Activated CD4-positive, alpha-beta T cell treated with anti-CD3 and anti-CD28 coated beads, Interleukin-2, amount 10 ng/mL, durations not matched to agents 24 days and 14 days (primary cell): ENCODE results near the gene TTI1. TPM values are rescaled to one million over a fixed set of nuclear protein-coding genes. Genes with fewer than 3 reads are reported as not detected.

Experiments
- DNase-seq: peaks from one replicate; pipeline ENCODE4 v3.0.0; 2022
- H3K27ac Mint-ChIP-seq: one replicate; pipeline ENCODE4 v1.8.0; 2022; ENCODE audit warnings: mild to moderate bottlenecking, mixed read lengths
- H3K27me3 Mint-ChIP-seq: one replicate; pipeline ENCODE4 v1.8.0; 2022; ENCODE audit warnings: mixed read lengths
- H3K36me3 Mint-ChIP-seq: one replicate; pipeline ENCODE4 v1.8.0; 2022; ENCODE audit warnings: low read depth, mild to moderate bottlenecking, mixed read lengths
- H3K4me1 Mint-ChIP-seq: one replicate; pipeline ENCODE4 v1.8.0; 2021; ENCODE audit warnings: mixed read lengths
- H3K4me3 Mint-ChIP-seq: one replicate; pipeline ENCODE4 v1.8.0; 2022; ENCODE audit warnings: mild to moderate bottlenecking, moderate library complexity, mixed read lengths
- H3K9me3 Mint-ChIP-seq: one replicate; pipeline ENCODE4 v1.8.0; 2021; ENCODE audit warnings: mixed read lengths
- intact Hi-C: fragments of 100-400 bp; cut with micrococcal nuclease; formaldehyde crosslinking; loops from one replicate; pipeline ENCODE4 v1.15.1; 2023
- total RNA-seq: library from RNA; stranded (reverse); gene quantifications from 2 replicates; pipeline ENCODE4 v1.2.3, GENCODE V29; 2022

The TTI1 gene
- total RNA-seq, 1 donor from 2014 or later: 48.8 TPM

- Mint-ChIP-seq H3K4me3 (no peak overlapping the region), H3K36me3 (peaks cover 51% of the 10 kb centered on the region)
- no peak for DNase-seq
Measured at GRCh38 chr20:38043512-38044300, 10.4 kb upstream of the TTI1 start.

GRCh38 chr20:38040276-38040675 lies 7.0 kb upstream of the TTI1 start:
- intact Hi-C loops: no loop called here
- peaks cover 48% of the 10 kb centered on the region for H3K36me3 Mint-ChIP-seq
- H3K27me3 Mint-ChIP-seq: no peaks in the 10 kb centered on the region
- DNase-seq: no peak
- no peak overlapping the region for H3K27ac Mint-ChIP-seq
- no peaks in the 10 kb centered on the region for H3K9me3 Mint-ChIP-seq
- H3K4me3 Mint-ChIP-seq: no peak overlapping the region
- H3K4me1 Mint-ChIP-seq: peaks cover 31% of the 10 kb centered on the region

More at GRCh38 chr20:38043512-38044300, 10.4 kb upstream of the TTI1 start:
- intact Hi-C loops: no loop called here
- peaks cover 27% of the 10 kb centered on the region for H3K4me1 Mint-ChIP-seq
- no peaks in the 10 kb centered on the region for H3K9me3 Mint-ChIP-seq
- peak overlapping the region; percentile 78 for H3K27ac Mint-ChIP-seq
- H3K27me3 Mint-ChIP-seq: no peaks in the 10 kb centered on the region

GRCh38 chr20:38036366-38036765 lies 3.1 kb upstream of the TTI1 start:
- Mint-ChIP-seq H3K27me3 (no peaks in the 10 kb centered on the region), H3K36me3 (peaks cover 28% of the 10 kb centered on the region), H3K4me1 (peaks cover 36% of the 10 kb centered on the region), H3K27ac (no peak overlapping the region), H3K4me3 (no peak overlapping the region), H3K9me3 (no peaks in the 10 kb centered on the region)
- DNase-seq: no peak
- intact Hi-C loops: no loop called here

GRCh38 chr20:38034961-38035360 lies 1.7 kb upstream of the TTI1 start:
- Mint-ChIP-seq H3K9me3 (no peaks in the 10 kb centered on the region), H3K36me3 (peaks cover 28% of the 10 kb centered on the region), H3K4me1 (peaks cover 45% of the 10 kb centered on the region), H3K4me3 (peak overlapping the region; percentile 98), H3K27ac (peak overlapping the region; percentile 99), H3K27me3 (no peaks in the 10 kb centered on the region)
- intact Hi-C loops: no loop called here
- no peak for DNase-seq

GRCh38 chr20:38034108-38034649 lies 923 bp upstream of the TTI1 start:
- peaks cover 50% of the 10 kb centered on the region for H3K4me1 Mint-ChIP-seq
- intact Hi-C loops: no loop called here

GRCh38 chr20:38032585-38033329 lies 499 bp downstream of the TTI1 start:
- intact Hi-C loops: loop anchor here (1.0 kb wide), 1 partner anchor 440 kb away; the partner anchor contains the start of gene RALGAPB
- Mint-ChIP-seq H3K27me3 (no peaks in the 10 kb centered on the region), H3K36me3 (peaks cover 37% of the 10 kb centered on the region), H3K4me1 (peaks cover 56% of the 10 kb centered on the region), H3K9me3 (no peaks in the 10 kb centered on the region), H3K27ac (peak overlapping the region; percentile 99), H3K4me3 (peak overlapping the region; percentile 98)
- DNase-seq: no peak

More at GRCh38 chr20:38034108-38034649, 923 bp upstream of the TTI1 start:
- H3K36me3 Mint-ChIP-seq: peaks cover 32% of the 10 kb centered on the region
- DNase-seq: no peak
- no peaks in the 10 kb centered on the region for H3K27me3 Mint-ChIP-seq
- peak overlapping the region; percentile 99 for H3K27ac Mint-ChIP-seq
- H3K9me3 Mint-ChIP-seq: no peaks in the 10 kb centered on the region
- peak overlapping the region; percentile 98 for H3K4me3 Mint-ChIP-seq

- peak overlapping the region; percentile 98 for H3K4me3 Mint-ChIP-seq
- H3K4me1 Mint-ChIP-seq: peaks cover 50% of the 10 kb centered on the region
- H3K36me3 Mint-ChIP-seq: peaks cover 33% of the 10 kb centered on the region
- intact Hi-C loops: no loop called here
- H3K27ac Mint-ChIP-seq: peak overlapping the region; percentile 99
- no peaks in the 10 kb centered on the region for H3K27me3 Mint-ChIP-seq
- no peak for DNase-seq
- no peaks in the 10 kb centered on the region for H3K9me3 Mint-ChIP-seq
Measured at GRCh38 chr20:38031957-38032356, 1.3 kb downstream of the TTI1 start.

GRCh38 chr20:38029453-38029852 lies 3.8 kb downstream of the TTI1 start:
- H3K4me3 Mint-ChIP-seq: no peak overlapping the region
- intact Hi-C loops: no loop called here
- H3K36me3 Mint-ChIP-seq: peaks cover 27% of the 10 kb centered on the region
- no peaks in the 10 kb centered on the region for H3K9me3 Mint-ChIP-seq
- no peak for DNase-seq
- H3K4me1 Mint-ChIP-seq: peaks cover 44% of the 10 kb centered on the region
- H3K27me3 Mint-ChIP-seq: no peaks in the 10 kb centered on the region
- no peak overlapping the region for H3K27ac Mint-ChIP-seq

- Mint-ChIP-seq H3K4me1 (peaks cover 32% of the 10 kb centered on the region), H3K4me3 (no peak overlapping the region), H3K27me3 (no peaks in the 10 kb centered on the region), H3K27ac (no peak overlapping the region), H3K9me3 (no peaks in the 10 kb centered on the region), H3K36me3 (peaks cover 28% of the 10 kb centered on the region)
- DNase-seq: no peak
- intact Hi-C loops: no loop called here
Measured at GRCh38 chr20:38024496-38024895, 8.8 kb downstream of the TTI1 start.

GRCh38 chr20:38023181-38024001 lies 9.9 kb downstream of the TTI1 start:
- H3K4me1 Mint-ChIP-seq: peaks cover 21% of the 10 kb centered on the region
- H3K36me3 Mint-ChIP-seq: peaks cover 34% of the 10 kb centered on the region
- H3K27ac Mint-ChIP-seq: no peak overlapping the region
- no peak for DNase-seq
- H3K9me3 Mint-ChIP-seq: peaks cover under 1% of the 10 kb centered on the region
- intact Hi-C loops: no loop called here
- no peaks in the 10 kb centered on the region for H3K27me3 Mint-ChIP-seq
- H3K4me3 Mint-ChIP-seq: no peak overlapping the region

- intact Hi-C loops: no loop called here
- no peak for DNase-seq
- Mint-ChIP-seq H3K4me1 (peaks cover 13% of the 10 kb centered on the region), H3K4me3 (no peak overlapping the region), H3K27ac (no peak overlapping the region), H3K36me3 (peaks cover 48% of the 10 kb centered on the region), H3K9me3 (peaks cover 11% of the 10 kb centered on the region), H3K27me3 (no peaks in the 10 kb centered on the region)
Measured at GRCh38 chr20:38021087-38021772, 12.0 kb downstream of the TTI1 start.

- Mint-ChIP-seq H3K4me1 (peaks cover 4% of the 10 kb centered on the region), H3K27ac (no peak overlapping the region), H3K27me3 (no peaks in the 10 kb centered on the region), H3K36me3 (peaks cover 59% of the 10 kb centered on the region), H3K9me3 (peaks cover 11% of the 10 kb centered on the region), H3K4me3 (no peak overlapping the region)
- intact Hi-C loops: no loop called here
- no peak for DNase-seq
Measured at GRCh38 chr20:38018385-38018784, 14.9 kb downstream of the TTI1 start.

- peaks cover 11% of the 10 kb centered on the region for H3K9me3 Mint-ChIP-seq
- H3K27ac Mint-ChIP-seq: no peak overlapping the region
- H3K36me3 Mint-ChIP-seq: peaks cover 63% of the 10 kb centered on the region
- H3K4me1 Mint-ChIP-seq: peaks cover 4% of the 10 kb centered on the region
- no peaks in the 10 kb centered on the region for H3K27me3 Mint-ChIP-seq
- no peak for DNase-seq
- H3K4me3 Mint-ChIP-seq: no peak overlapping the region
- intact Hi-C loops: no loop called here
Measured at GRCh38 chr20:38017959-38018358, 15.3 kb downstream of the TTI1 start.
